ENCODE results near the gene SLC13A4.

GRCh38 chr7:135748770-135749169 lies 20.8 kb upstream of the SLC13A4 start, which contains the start of gene FAM180A:
- TF ChIP-seq SIN3A (IDR thresholded peaks at IDR 0.05; ENCODE audit: borderline replicate concordance, insufficient read depth, low read length) (no peak), POLR2AphosphoS5 (IDR thresholded peaks at IDR 0.05; ENCODE audit: low read depth, low read length) (no peak), REST (IDR thresholded peaks at IDR 0.05; ENCODE audit: insufficient read depth in 1 of 2, low read depth in 2 of 2, low read length in 2 of 2) (no peak)
